ENCODE measurements around the gene PRRC2A.

DNA sequence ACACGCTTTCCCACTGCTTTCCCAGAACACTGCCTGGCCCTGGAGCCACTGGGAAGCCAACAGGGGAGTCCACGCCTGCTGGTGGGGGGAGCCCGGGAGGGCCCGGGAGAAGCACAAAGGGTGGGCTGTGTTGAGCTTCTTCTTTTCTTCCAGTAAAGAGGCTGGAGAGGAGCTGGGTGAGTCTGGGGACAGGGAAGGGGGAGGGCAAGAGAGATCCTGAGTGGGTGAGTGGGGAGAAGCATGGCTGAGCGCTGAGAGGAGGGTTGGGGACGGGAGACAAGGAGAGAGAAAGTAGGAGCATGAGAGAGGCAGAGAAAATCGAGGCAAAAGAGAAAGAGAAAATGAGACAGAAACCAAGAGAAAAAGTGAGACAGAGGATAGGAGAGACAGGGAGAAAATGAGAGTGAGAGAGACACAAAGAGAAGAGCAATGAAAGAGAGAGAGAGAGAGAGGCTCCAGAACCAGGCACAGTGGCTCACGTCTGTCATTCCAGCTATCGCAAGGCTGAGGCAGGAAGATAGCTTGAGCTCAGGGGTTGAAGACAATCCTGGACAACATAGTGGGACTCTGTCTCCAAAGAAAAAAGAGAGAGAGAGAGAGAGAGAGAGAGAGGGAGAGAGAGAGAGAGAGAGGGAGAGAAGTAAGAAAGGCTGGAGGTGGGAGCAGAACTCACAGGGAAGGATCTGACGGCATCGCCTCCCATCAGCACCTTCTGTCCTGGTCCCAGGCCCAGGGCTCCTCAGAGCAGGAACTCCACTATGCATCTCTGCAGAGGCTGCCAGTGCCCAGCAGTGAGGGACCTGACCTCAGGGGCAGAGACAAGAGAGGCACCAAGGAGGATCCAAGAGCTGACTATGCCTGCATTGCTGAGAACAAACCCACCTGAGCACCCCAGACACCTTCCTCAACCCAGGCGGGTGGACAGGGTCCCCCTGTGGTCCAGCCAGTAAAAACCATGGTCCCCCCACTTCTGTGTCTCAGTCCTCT is 32.4 kb upstream of the PRRC2A start:
- TF ChIP-seq EZH2 (IDR thresholded peaks at IDR 0.05; ENCODE audit: borderline replicate concordance, low read length), result no peak
- TF ChIP-seq, protein P1, sequence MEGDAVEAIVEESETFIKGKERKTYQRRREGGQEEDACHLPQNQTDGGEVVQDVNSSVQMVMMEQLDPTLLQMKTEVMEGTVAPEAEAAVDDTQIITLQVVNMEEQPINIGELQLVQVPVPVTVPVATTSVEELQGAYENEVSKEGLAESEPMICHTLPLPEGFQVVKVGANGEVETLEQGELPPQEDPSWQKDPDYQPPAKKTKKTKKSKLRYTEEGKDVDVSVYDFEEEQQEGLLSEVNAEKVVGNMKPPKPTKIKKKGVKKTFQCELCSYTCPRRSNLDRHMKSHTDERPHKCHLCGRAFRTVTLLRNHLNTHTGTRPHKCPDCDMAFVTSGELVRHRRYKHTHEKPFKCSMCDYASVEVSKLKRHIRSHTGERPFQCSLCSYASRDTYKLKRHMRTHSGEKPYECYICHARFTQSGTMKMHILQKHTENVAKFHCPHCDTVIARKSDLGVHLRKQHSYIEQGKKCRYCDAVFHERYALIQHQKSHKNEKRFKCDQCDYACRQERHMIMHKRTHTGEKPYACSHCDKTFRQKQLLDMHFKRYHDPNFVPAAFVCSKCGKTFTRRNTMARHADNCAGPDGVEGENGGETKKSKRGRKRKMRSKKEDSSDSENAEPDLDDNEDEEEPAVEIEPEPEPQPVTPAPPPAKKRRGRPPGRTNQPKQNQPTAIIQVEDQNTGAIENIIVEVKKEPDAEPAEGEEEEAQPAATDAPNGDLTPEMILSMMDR (conservative IDR thresholded peaks at IDR 0.05 in 1 of 2, IDR thresholded peaks at IDR 0.05 in 1 of 2; ENCODE audit: extremely low read depth in 1 of 2, insufficient read depth in 1 of 2, low read depth in 1 of 2, low read length in 2 of 2), result no peak

Measured in mammary epithelial cell (primary cell).